ENCODE measurements around the gene NDST4.
A peak's percentile ranks its signal among the peaks of the same experiment; 100 is the strongest.

Gene NDST4

DNA sequence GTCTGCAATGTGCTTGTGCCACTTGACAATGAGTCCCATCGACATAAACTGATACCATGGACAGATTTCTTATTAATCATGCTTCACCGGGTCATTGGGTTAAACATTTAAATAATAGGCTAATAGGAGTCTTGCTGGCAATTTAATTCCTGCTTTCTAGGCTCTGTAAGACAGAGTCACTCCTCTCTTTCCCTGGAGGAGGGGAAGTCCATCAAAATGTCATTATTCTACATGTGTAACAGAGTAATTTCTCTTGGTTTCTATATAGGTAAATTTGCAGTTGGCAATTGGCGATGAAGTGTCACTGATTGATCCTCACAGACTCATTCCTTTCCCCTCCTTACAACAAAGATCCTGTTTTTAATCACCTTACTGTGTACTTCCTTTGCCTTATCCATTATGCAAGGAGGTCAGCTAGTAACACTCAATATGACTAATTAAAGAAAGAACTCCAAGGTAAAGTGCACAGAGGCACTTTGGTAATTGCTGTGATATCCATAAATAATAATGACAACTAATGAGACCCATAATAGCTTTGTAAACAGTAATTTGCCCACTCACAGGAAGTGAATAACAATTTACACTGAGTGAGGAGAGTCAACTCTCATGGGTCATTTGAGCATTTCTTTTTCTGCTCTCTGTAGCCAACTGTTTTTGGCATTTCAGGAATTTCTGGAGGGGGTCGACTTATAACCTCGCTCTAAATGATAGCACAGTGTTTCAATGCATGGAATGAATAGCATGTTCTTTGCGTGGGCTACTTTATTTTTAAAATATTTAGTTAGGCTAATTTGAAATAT lies 330.8 kb downstream of the NDST4 start:
- DNase-seq: peak; percentile 74

DNA sequence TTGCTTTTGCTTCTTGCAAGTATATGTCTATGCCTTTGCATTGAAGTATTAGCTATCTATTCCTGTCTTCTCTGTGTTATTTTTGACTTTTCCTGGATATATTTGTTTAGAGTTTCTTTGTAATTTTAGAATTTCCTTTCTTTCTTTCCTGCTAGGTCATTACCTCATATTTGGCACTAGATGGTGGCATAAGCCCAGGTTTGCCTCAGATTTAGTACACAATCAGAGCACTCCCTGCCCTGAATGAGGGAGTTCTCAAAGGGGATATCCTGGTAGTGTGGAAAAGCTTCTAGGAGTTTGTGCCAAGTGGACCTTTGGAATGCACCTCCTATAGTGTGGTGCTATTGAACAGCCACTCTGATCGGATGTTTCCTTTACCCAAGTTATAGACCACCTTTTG lies 333.2 kb downstream of the NDST4 start:
- DNase-seq: peak; percentile 8
